ENCODE data around the gene MOB3C.

The MOB3C gene

GRCh38 chr1:46558141-46558963 lies 58.3 kb downstream of the MOB3C start:
- H3K9ac ChIP-seq (ENCODE audit: low read length) = no peak overlapping the region
- no peaks in the 10 kb centered on the region for H3K9me3 ChIP-seq (ENCODE audit: control insufficient read depth, low read length)
- no peak overlapping the region for H3K4me3 ChIP-seq (ENCODE audit: low read length)
- no peaks in the 10 kb centered on the region for H3K27me3 ChIP-seq (ENCODE audit: control insufficient read depth, insufficient read depth, low read length)
- peaks cover 19% of the 10 kb centered on the region for H3K4me1 ChIP-seq (ENCODE audit: control insufficient read depth, insufficient read depth, low read length)
- peaks cover 5% of the 10 kb centered on the region for H3K36me3 ChIP-seq (ENCODE audit: control insufficient read depth, insufficient read depth, low read length)

Data from mucosa of stomach (tissue), 1 donor.